Measurements from ENCODE around the gene CCDC175. TPM values are rescaled to one million over a fixed set of nuclear protein-coding genes. Genes with fewer than 3 reads are reported as not detected.

The CCDC175 gene
- total and polyA plus RNA-seq, 8 donors: not detected

DNA sequence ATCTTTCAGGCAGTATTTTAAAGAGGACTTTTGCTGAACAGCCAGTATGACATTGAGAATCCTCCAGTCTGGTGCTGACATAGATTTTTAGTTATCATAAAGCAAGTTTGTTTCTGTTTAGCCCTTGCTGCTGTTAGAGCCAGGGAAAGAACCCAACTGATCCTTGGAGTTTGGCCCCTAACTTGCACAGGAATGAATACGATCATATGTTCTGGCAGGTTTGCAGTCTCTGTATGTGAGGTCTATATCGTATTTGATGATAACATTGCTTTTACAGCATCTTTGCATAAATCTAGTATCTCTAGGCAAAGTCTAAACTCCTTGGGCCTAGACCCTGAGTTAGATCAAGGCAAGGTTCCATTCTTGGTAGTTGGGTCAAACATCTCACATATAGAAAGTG lies 4.3 kb upstream of the CCDC175 start:
- TF ChIP-seq EP300 (IDR thresholded peaks at IDR 0.05): no peak
- no peak for TF ChIP-seq POLR2A (IDR thresholded peaks at IDR 0.05)
- no peak for TF ChIP-seq POLR2AphosphoS5 (IDR thresholded peaks at IDR 0.05)
- TF ChIP-seq CTCF (IDR thresholded peaks at IDR 0.05): no peak
- Histone ChIP-seq H3K27me3 (peaks cover 0 to 8% (median 7%) of the 10 kb centered on the region in 3 donors), H3K9me3 (no peaks in the 10 kb centered on the region), H3K36me3 (no peaks in the 10 kb centered on the region), H3K27ac (no peak overlapping the region), H3K4me3 (no peak overlapping the region), H3K4me1 (peaks cover 4 to 12% (median 8%) of the 10 kb centered on the region in 4 donors)
- no peak for DNase-seq
- intact Hi-C loops (cut with DNase I; ENCODE audit: low total_unique reads): no loop called here
- WGBS, 5 donors: 71 to 93% (median 86%) methylated on average over 2 of the region's 2 CpGs

DNA sequence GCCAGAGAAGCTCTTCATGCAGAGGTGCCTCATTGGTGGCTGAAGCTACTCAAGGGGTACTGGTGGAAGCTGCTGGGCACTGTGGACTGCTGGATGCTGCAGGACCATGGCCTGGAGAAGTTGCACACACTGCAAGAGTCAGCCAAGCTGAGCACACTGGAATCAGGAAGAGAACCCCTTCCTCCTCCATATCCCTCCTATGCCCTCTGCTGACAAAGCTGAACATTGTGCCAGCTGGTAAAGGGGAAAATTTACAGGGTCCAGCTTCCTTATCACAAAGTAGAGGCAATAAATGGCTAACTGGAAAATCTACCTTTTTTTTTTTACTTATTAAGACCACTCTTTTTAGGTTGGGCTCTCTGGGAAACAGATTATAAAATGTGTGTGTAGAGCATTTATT lies 6.5 kb downstream of the CCDC175 start:
- H3K4me3 ChIP-seq: no peak overlapping the region
- H3K27ac ChIP-seq: no peak overlapping the region
- no peaks in the 10 kb centered on the region for H3K4me1 ChIP-seq
- H3K27me3 ChIP-seq: no peaks in the 10 kb centered on the region
- H3K36me3 ChIP-seq: no peaks in the 10 kb centered on the region
- intact Hi-C loops (cut with DNase I; ENCODE audit: low total_unique reads): no loop called here
- DNase-seq: no peak
- no peaks in the 10 kb centered on the region for H3K9me3 ChIP-seq
- TF ChIP-seq CTCF (IDR thresholded peaks at IDR 0.05): no peak

DNA sequence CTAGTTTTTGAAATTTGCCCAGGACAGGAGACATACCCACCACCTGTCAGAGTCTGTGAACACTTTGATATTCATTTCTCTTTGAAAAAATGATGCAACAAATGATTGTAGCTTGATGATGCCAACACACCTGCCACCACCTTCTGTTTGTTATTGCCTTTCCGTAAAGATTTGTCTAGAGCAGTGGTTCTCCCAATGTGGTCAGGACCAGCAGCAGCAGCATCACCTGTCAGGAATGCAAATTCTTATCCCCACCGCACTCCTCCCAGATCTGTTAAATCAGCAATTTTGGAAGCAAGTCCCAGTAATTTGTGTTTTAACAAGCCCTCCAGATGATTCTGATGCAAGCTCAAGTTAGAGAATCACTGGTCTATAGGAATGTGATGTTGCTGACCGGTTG lies 9.9 kb downstream of the CCDC175 start:
- DNase-seq: no peak
- 70 to 89% (median 84%) methylated on average over 3 of the region's 3 CpGs for WGBS, 5 donors
- H3K4me3 ChIP-seq: no peak overlapping the region
- no peaks in the 10 kb centered on the region for H3K9me3 ChIP-seq
- H3K27ac ChIP-seq: no peak overlapping the region
- H3K36me3 ChIP-seq: no peaks in the 10 kb centered on the region
- H3K27me3 ChIP-seq: no peaks in the 10 kb centered on the region
- TF ChIP-seq POLR2A (IDR thresholded peaks at IDR 0.05): no peak
- TF ChIP-seq POLR2AphosphoS5 (IDR thresholded peaks at IDR 0.05): no peak
- no peak for TF ChIP-seq EP300 (IDR thresholded peaks at IDR 0.05)
- no peak for TF ChIP-seq CTCF (IDR thresholded peaks at IDR 0.05)
- intact Hi-C loops (cut with DNase I; ENCODE audit: low total_unique reads): no loop called here
- no peaks in the 10 kb centered on the region for H3K4me1 ChIP-seq

DNA sequence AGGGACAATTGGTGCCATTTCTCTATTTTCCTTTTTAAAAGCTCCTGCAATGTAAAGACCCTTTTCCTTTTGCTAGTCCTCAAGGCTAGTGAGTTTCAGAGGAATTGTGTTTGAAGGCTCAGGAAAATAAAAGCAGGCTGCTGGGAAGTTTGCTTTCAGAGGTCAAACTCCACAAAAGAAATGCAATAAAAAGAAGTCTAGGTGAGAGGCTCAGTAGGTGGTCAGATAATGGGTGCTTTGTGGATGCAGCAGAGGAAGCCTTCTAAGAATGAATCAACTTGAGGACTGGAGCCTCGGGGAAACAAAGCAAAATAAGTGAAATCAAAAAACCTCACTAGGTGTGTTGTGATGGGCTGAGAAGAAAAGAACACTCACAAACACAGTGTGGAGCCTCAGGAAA lies 10.3 kb downstream of the CCDC175 start:
- H3K27ac ChIP-seq: no peak overlapping the region
- WGBS, 5 donors: 40 to 66% (median 48%) methylated on average over 1 of the region's 1 CpG

More for the DNA sequence above, 10.3 kb downstream of the CCDC175 start:
- no peak for DNase-seq
- Histone ChIP-seq H3K27me3 (no peaks in the 10 kb centered on the region), H3K4me3 (no peak overlapping the region), H3K9me3 (no peaks in the 10 kb centered on the region), H3K36me3 (no peaks in the 10 kb centered on the region), H3K4me1 (no peaks in the 10 kb centered on the region)
- intact Hi-C loops (cut with DNase I; ENCODE audit: low total_unique reads): no loop called here
- TF ChIP-seq POLR2A (IDR thresholded peaks at IDR 0.05) (no peak), CTCF (IDR thresholded peaks at IDR 0.05) (no peak), EP300 (IDR thresholded peaks at IDR 0.05) (no peak), POLR2AphosphoS5 (IDR thresholded peaks at IDR 0.05) (no peak)
